GM12872 (cell line): ENCODE results near the gene ASPG.

ENCODE experiments used
- CTCF ChIP-seq: IDR thresholded peaks from 3 replicates; pipeline ENCODE4 v1.5.1; 2011; ENCODE audit warnings: low read depth, mild to moderate bottlenecking, low read length, moderate library complexity; ENCODE audit not compliant: insufficient read depth

The ASPG gene

GRCh38 chr14:104101651-104102281 is 16.3 kb downstream of the ASPG start:
- TF ChIP-seq CTCF = no peak

- TF ChIP-seq CTCF = no peak
Measured at GRCh38 chr14:104102282-104102914, 16.9 kb downstream of the ASPG start.

- TF ChIP-seq CTCF = no peak
Measured at GRCh38 chr14:104103061-104103445, 17.6 kb downstream of the ASPG start.

GRCh38 chr14:104103446-104104075 is 18.1 kb downstream of the ASPG start:
- no peak for TF ChIP-seq CTCF

- TF ChIP-seq CTCF = no peak
Measured at GRCh38 chr14:104104076-104104901, 18.8 kb downstream of the ASPG start.

- TF ChIP-seq CTCF = no peak
Measured at GRCh38 chr14:104105071-104105821, 19.7 kb downstream of the ASPG start.
